ENCODE results near the gene METTL8.
"Not testable (repeated sequence)": the region's sequence is repeated elsewhere in the genome, so short reads cannot be mapped to it uniquely, and the experiment has no call there.

The METTL8 gene

DNA sequence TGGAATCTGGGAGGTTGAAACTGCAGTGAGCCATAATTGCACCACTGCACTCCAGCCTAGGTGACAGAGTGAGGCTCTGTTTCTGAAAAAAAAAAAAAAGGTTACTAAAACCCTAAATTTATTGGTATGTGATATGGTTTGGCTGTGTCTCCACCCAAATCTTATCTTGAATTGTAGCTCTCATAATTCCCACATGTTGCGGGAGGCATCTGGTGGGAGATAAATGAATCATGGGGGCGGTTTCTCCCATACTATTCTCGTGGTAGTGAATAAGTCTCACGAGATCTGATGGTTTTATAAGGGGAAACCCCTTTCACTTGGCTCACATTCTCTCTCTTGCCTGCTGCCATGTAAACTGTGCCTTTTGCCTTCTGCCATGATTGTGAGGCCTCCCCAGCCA is 19.1 kb downstream of the METTL8 start:
- not testable (repeated sequence) for H3K36me3 Mint-ChIP-seq (ENCODE audit: low read depth); H3K9me3 Mint-ChIP-seq; H3K27ac Mint-ChIP-seq; H3K4me3 Mint-ChIP-seq; H3K4me1 Mint-ChIP-seq (ENCODE audit: low read depth); H3K27me3 Mint-ChIP-seq
- intact Hi-C loops (cut with micrococcal nuclease) = loop anchor here (5.0 to 10.0 kb wide), 2 partner anchors 257 to 360 kb away; no protein-coding TSS in a partner anchor

DNA sequence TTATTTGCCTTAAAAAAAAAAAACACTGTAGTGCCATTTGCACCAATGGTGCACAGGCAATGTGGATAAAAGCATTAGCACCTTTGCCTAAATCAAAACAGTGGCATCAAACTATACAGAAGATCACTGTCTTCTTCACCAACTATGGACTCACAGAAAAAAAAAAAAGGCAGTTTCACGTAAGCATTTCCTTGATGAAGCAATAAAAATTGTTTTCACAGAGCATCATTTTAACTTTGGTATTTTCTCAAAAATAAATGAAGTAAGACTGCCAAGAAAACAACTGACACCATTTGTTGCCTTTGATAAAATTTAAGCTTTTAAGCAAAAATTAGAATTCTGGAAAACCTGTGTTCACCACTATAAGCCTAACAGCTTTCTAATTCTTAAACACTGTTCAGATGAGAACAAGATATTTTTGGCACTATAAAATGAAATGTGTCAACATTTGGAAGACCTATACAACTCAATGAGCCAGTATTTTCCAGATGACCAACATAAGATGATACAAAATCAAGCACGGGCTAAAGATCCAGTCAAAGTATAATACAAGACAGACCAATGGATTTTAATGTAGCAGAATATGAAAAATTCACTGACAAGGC is 21.1 kb downstream of the METTL8 start:
- Mint-ChIP-seq H3K9me3 (no peaks in the 10 kb centered on the region), H3K27ac (no peak overlapping the region), H3K4me1 (ENCODE audit: low read depth) (peaks cover 8% of the 10 kb centered on the region), H3K4me3 (no peak overlapping the region), H3K36me3 (ENCODE audit: low read depth) (no peaks in the 10 kb centered on the region), H3K27me3 (no peaks in the 10 kb centered on the region)
- intact Hi-C loops (cut with micrococcal nuclease) = loop anchor here (10.0 kb wide), 1 partner anchor 358 kb away; no protein-coding TSS in a partner anchor

DNA sequence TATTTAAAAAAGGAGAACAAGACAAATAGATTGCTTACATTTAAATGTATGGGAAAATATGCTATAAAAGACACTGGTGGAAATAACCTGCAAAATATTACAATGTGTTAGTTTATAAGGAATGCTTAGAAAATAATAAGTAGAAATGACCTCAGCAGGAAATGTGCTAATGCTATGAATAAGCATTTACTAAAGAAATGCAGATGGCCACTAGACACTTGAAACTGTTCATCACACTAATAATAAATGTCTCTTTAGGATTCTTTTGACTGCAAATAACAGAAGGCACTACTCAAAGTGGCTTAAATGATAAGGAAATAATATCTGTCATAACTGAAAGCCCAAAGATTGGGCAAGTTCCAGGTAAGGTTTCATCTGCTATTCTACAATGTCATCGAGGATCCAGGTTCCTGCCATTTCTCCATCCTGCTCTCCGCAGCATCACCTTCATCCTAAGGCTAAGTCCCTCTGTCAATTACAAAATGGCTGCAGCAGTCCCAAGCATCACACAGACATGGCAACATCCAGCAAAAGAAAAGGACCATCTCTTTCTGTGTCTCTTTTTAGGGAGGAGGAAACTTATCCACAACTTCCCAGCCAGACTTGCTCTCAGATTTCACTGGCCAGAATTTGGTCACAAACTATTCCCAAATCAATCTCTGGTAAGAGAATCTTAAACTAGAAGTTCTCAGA is 21.9 kb downstream of the METTL8 start:
- Mint-ChIP-seq H3K36me3 (ENCODE audit: low read depth) (no peaks in the 10 kb centered on the region), H3K9me3 (peaks cover 4% of the 10 kb centered on the region), H3K4me1 (ENCODE audit: low read depth) (peaks cover 8% of the 10 kb centered on the region), H3K27ac (no peak overlapping the region), H3K27me3 (no peaks in the 10 kb centered on the region), H3K4me3 (no peak overlapping the region)
- intact Hi-C loops (cut with micrococcal nuclease) = loop anchor here (10.0 kb wide), 1 partner anchor 357 kb away; no protein-coding TSS in a partner anchor

DNA sequence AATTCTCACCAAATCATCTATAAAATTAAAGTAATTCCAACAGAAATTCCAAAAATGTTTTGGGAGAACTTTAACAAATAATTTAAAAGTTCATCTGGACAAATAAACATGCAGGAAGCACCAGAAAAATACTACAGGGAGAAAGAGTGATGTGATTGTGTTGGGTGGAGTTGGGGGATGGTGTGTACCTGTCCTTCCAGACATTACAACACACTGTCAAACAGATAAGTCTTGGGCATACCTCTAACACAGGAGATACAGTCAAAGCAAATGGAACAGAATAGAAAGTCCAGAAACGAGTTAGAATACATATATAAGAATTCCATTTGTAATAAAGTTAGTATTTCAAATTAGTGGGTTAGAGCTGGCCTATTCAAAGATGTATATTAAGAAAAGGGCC is 22.6 kb downstream of the METTL8 start:
- H3K27ac Mint-ChIP-seq = no peak overlapping the region
- H3K4me1 Mint-ChIP-seq (ENCODE audit: low read depth) = peaks cover 8% of the 10 kb centered on the region
- H3K36me3 Mint-ChIP-seq (ENCODE audit: low read depth) = no peaks in the 10 kb centered on the region
- no peaks in the 10 kb centered on the region for H3K27me3 Mint-ChIP-seq
- intact Hi-C loops (cut with micrococcal nuclease) = loop anchor here (10.0 kb wide), 1 partner anchor 356 kb away; no protein-coding TSS in a partner anchor
- peaks cover 8% of the 10 kb centered on the region for H3K9me3 Mint-ChIP-seq
- no peak overlapping the region for H3K4me3 Mint-ChIP-seq

DNA sequence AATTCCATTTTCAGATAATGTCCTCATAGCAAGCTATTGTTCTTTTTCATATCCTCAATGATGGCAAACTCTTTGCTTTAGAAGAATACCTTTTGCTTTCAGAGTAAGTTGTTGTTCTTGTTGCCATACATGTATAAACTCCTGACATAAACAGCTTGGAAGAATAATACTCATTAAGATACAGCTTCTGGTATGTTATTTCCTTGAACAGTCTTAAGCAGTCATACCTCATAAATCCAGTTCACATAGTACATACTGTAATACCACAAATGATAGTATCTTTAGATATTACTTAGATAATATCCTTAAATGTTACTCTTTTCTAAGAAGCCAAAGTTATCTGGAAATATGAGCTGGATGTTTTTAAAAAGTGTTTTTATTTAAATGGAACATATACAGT is 23.2 kb downstream of the METTL8 start:
- Mint-ChIP-seq H3K9me3 (peaks cover 8% of the 10 kb centered on the region), H3K4me3 (no peak overlapping the region), H3K4me1 (ENCODE audit: low read depth) (peaks cover 5% of the 10 kb centered on the region), H3K36me3 (ENCODE audit: low read depth) (no peaks in the 10 kb centered on the region), H3K27ac (no peak overlapping the region), H3K27me3 (no peaks in the 10 kb centered on the region)
- intact Hi-C loops (cut with micrococcal nuclease) = loop anchor here (10.0 kb wide), 1 partner anchor 356 kb away; no protein-coding TSS in a partner anchor

DNA sequence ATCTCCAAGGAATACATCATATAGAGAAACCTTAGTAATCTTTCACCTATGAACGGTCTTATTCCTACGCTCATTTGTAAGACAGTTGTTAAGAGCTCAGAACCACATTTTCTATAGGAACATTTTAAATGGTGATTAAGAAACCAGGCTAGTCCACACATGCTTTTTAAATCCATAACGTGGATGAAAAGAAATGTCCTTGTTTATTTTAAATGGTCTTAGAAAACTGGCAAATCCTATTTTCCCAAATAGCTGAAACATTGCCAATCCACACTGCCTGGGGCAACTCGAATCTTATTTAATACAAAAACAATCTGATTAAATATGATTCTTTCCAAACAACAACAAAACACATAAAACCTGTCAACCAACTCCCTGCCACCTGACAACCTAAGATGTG is 23.7 kb downstream of the METTL8 start:
- intact Hi-C loops (cut with micrococcal nuclease) = loop anchor here (10.0 kb wide), 1 partner anchor 355 kb away; no protein-coding TSS in a partner anchor
- H3K36me3 Mint-ChIP-seq (ENCODE audit: low read depth) = no peaks in the 10 kb centered on the region
- peaks cover 8% of the 10 kb centered on the region for H3K4me1 Mint-ChIP-seq (ENCODE audit: low read depth)
- H3K27me3 Mint-ChIP-seq = no peaks in the 10 kb centered on the region
- H3K4me3 Mint-ChIP-seq = no peak overlapping the region
- H3K9me3 Mint-ChIP-seq = peaks cover 8% of the 10 kb centered on the region
- no peak overlapping the region for H3K27ac Mint-ChIP-seq

DNA sequence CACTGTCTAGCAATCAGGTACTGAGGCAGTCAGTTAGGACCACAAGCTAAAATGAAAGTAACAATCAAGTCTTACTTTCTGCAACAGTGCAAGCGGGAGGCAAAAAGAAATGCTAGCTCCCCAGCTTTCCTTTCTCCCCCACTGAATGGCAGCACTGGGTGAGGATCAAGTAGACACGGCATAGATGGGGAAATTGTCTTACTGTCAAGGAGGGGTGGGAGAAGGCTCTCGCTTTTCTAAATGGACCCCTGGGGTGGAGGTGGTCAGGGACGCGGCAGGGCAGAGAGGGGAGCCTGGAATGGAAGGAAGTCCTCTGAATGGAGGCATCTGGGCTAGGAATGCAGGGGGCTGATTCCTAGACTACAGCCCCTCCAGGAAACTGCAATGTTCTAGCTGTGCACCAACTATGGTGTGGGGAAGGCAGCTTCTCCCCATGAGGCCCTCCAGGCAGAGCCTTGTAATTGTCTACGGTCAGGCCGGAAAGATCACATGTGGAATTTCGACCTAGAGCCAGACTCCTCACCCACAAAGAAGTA is 24.3 kb downstream of the METTL8 start:
- intact Hi-C loops (cut with micrococcal nuclease) = no loop called here
- no peaks in the 10 kb centered on the region for H3K36me3 Mint-ChIP-seq (ENCODE audit: low read depth)
- H3K27me3 Mint-ChIP-seq = no peaks in the 10 kb centered on the region
- H3K27ac Mint-ChIP-seq = no peak overlapping the region
- peaks cover 13% of the 10 kb centered on the region for H3K4me1 Mint-ChIP-seq (ENCODE audit: low read depth)
- peaks cover 8% of the 10 kb centered on the region for H3K9me3 Mint-ChIP-seq
- peak overlapping the region; percentile 47 for H3K4me3 Mint-ChIP-seq

DNA sequence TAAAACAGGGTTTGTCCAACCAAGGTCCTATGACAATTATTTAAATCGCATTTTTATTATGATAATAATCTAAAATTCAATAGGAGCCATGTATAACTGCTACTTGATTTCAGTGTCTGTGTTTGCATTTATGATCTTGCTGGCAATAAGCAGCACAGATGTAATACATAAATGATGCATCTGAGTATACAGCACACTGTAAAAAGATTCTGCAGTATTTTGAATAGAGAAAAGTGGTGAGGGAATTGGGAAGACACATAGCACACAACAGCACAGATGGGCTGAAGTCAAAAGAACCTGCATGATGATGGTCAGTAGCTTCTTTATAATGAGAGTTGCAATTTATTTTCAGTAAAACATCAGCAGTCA is 26.1 kb downstream of the METTL8 start:
- Mint-ChIP-seq H3K36me3 (ENCODE audit: low read depth) (no peaks in the 10 kb centered on the region), H3K27ac (no peak overlapping the region), H3K27me3 (no peaks in the 10 kb centered on the region), H3K4me3 (no peak overlapping the region), H3K9me3 (peaks cover 8% of the 10 kb centered on the region), H3K4me1 (ENCODE audit: low read depth) (peaks cover 18% of the 10 kb centered on the region)
- intact Hi-C loops (cut with micrococcal nuclease) = no loop called here

DNA sequence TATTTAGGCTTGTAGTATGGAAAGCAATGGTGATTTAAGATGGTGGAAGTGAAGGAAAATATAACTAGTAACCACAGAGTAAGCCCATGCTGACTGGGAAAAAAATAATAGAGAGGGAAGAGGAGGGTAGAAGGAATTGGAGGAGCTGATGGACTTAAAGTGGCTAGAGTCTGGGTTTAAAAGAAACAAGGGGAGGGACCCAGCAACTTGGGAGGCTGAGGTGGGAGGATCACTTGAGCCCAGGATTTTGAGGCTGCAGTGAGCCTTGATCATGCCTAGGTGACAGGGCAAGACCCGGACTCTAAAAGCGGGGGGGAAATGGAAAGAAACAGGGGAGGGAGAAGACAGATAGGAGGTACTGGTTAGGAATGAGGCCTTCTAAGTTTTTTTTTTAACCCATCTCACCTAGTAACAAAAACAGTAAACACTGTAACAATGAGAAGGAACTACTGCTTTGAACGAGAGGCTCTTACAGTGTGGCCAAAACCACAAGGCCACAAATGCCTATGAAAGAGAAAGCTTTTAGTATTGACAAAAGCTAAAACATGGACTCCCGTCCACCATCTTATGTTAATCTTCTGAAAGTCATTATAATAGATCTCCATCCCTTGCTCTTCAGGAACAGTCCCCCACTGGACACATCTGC is 26.6 kb downstream of the METTL8 start:
- H3K36me3 Mint-ChIP-seq (ENCODE audit: low read depth) = no peaks in the 10 kb centered on the region
- no peaks in the 10 kb centered on the region for H3K27me3 Mint-ChIP-seq
- intact Hi-C loops (cut with micrococcal nuclease) = no loop called here
- no peak overlapping the region for H3K4me3 Mint-ChIP-seq
- peaks cover 18% of the 10 kb centered on the region for H3K4me1 Mint-ChIP-seq (ENCODE audit: low read depth)
- H3K9me3 Mint-ChIP-seq = peaks cover 13% of the 10 kb centered on the region
- H3K27ac Mint-ChIP-seq = no peak overlapping the region

DNA sequence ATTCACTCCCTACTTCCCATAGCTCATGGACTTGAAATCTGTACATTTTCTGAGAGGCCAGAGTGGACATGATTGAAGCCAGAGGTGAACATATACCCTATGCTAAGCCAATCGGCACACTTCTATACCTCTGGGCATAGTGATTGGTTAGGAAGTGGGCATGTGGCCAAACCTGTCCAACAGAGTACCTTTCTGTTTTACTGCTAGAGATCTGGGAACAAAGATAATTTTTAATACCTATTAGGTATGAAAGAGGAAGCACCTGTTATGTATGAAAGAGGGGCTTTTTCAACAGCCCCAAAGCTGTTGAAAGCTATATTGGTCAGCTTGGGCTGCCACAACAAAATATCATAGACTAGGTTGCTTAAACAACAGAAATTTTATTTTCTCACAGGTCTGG is 27.7 kb downstream of the METTL8 start:
- H3K36me3 Mint-ChIP-seq (ENCODE audit: low read depth) = no peaks in the 10 kb centered on the region
- H3K4me1 Mint-ChIP-seq (ENCODE audit: low read depth) = peaks cover 18% of the 10 kb centered on the region
- H3K27me3 Mint-ChIP-seq = no peaks in the 10 kb centered on the region
- H3K4me3 Mint-ChIP-seq = no peak overlapping the region
- intact Hi-C loops (cut with micrococcal nuclease) = no loop called here
- H3K27ac Mint-ChIP-seq = no peak overlapping the region
- H3K9me3 Mint-ChIP-seq = peaks cover 19% of the 10 kb centered on the region

DNA sequence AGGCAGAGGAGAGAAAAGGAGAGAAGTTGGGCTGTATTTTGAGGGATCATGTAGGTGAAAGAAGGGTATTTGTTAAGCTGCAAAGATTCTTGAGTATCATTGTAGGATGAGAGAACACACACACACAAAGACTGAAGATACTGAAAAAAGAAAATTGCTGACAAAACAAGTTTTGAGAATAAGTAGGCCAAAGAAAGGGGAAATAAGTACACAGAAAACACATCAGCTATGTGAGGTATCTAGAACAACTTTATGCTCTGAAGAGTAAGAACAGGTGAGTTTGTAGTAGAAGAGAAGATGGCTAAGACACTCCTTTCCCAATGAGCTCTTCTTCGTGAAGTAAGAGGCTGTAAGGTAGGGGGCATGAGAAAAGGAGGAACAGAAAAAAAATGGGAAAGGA is 28.2 kb downstream of the METTL8 start:
- Mint-ChIP-seq H3K4me1 (ENCODE audit: low read depth) (peaks cover 18% of the 10 kb centered on the region), H3K4me3 (no peak overlapping the region), H3K36me3 (ENCODE audit: low read depth) (no peaks in the 10 kb centered on the region), H3K27ac (no peak overlapping the region), H3K9me3 (peaks cover 19% of the 10 kb centered on the region), H3K27me3 (no peaks in the 10 kb centered on the region)
- intact Hi-C loops (cut with micrococcal nuclease) = no loop called here

DNA sequence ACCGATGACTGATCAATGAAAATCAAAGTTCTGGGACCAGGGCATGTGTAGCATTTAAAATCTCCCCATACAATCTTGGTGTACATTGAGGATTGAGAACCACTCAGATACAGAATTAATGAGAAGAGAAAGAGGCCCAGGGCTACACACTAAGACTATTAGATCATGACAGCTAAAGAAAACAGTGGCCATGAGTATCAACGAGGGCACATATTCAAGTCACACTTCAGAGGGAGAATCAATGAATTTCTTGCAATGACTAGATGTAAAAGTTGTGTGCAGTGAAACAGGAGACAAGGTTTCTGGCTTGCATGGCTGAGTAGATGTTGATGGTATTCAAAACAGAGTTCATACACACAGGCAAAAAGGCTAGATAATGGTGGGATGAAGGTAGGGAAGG is 29.1 kb downstream of the METTL8 start:
- Mint-ChIP-seq H3K27me3 (no peaks in the 10 kb centered on the region), H3K36me3 (ENCODE audit: low read depth) (no peaks in the 10 kb centered on the region), H3K27ac (no peak overlapping the region), H3K4me3 (no peak overlapping the region), H3K9me3 (peaks cover 19% of the 10 kb centered on the region), H3K4me1 (ENCODE audit: low read depth) (peaks cover 18% of the 10 kb centered on the region)
- intact Hi-C loops (cut with micrococcal nuclease) = no loop called here

DNA sequence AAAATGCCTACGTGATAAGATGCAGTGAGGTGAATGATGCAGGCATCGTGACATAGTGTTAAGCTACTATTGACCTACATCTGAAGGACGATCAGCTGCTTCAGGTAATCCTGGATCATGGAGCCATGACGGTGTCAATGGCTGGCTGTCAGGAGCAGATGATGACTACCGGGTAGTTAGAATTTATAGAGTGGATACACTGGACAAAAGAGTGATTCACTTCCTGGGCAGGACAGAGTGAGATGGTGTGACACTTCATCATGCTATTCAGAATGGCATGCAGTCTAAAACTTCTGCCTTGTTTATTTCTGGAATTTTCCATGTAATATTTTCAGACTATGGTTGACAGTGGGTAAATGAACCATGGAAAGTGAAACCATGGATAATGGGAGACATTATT is 29.5 kb downstream of the METTL8 start:
- H3K4me1 Mint-ChIP-seq (ENCODE audit: low read depth) = peaks cover 18% of the 10 kb centered on the region
- intact Hi-C loops (cut with micrococcal nuclease) = no loop called here
- no peak overlapping the region for H3K4me3 Mint-ChIP-seq
- no peaks in the 10 kb centered on the region for H3K36me3 Mint-ChIP-seq (ENCODE audit: low read depth)
- H3K27ac Mint-ChIP-seq = no peak overlapping the region
- no peaks in the 10 kb centered on the region for H3K27me3 Mint-ChIP-seq
- H3K9me3 Mint-ChIP-seq = peaks cover 19% of the 10 kb centered on the region

DNA sequence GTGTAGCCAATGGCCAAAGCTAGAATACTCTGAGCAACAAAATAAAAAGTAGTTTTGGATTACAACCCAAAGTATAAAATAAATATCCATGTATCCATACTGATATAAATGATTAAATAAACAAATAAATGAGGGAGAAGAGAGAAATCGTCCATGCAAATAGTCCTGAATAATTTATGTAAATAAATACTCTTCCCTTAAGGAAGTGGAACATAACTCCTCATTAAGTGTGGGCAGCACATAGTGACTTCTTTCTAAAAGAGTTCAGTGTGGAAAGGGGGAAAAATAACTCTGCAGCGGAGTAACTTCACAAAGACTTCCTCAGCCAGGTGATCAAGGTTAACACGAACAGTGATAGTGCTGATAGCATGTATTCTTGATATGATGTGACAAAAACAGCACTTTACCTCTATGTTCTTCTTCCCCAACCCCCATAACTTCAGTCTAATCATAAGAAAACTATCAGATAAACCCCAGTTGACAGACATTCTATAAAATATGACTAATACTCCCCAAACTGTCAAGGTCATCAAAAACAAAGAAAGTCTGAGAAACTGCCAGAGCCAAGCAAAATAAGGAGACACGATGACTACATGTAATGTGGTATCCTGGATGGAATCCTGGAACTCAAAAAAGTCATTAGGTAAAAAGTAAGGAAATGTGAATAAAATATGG is 30.7 kb downstream of the METTL8 start:
- H3K36me3 Mint-ChIP-seq (ENCODE audit: low read depth) = no peaks in the 10 kb centered on the region
- peaks cover 22% of the 10 kb centered on the region for H3K4me1 Mint-ChIP-seq (ENCODE audit: low read depth)
- no peaks in the 10 kb centered on the region for H3K27me3 Mint-ChIP-seq
- no peak overlapping the region for H3K27ac Mint-ChIP-seq
- no peak overlapping the region for H3K4me3 Mint-ChIP-seq
- intact Hi-C loops (cut with micrococcal nuclease) = no loop called here
- peaks cover 19% of the 10 kb centered on the region for H3K9me3 Mint-ChIP-seq
